SK-N-MC (cell line): ENCODE results near the gene HTR3B.

Experiments used
- EZH2 ChIP-seq: fragments of 200-600 bp; sonication (generic); IDR thresholded peaks from one replicate; pipeline ENCODE4 v1.6.1; 2017; ENCODE audit warnings: antibody characterized with exemption
- POLR2AphosphoS5 ChIP-seq: IDR thresholded peaks from 2 replicates; pipeline ENCODE4 v1.6.1; 2012; ENCODE audit warnings: mild to moderate bottlenecking, low read depth, low read length, borderline replicate concordance

- no peak for TF ChIP-seq EZH2
- no peak for TF ChIP-seq POLR2AphosphoS5
These were observed 42.2 kb upstream of the HTR3B start for GRCh38 chr11:113862435-113862834.
